Loucy (cell line): Measurements from ENCODE around the gene SERGEF.

Source experiments
- H2AFZ ChIP-seq: fragments of 200-600 bp; sonication (generic); 2 replicates; pipeline ENCODE4 v1.6.0; 2016; ENCODE audit warnings: antibody characterized with exemption, mild to moderate bottlenecking, low read length, moderate library complexity
- H3F3A ChIP-seq: fragments of 200-600 bp; 2 replicates; pipeline ENCODE4 v1.6.0; 2016; ENCODE audit warnings: antibody characterized with exemption, low read depth, mild to moderate bottlenecking
- H3K27me3 ChIP-seq: fragments of 200-600 bp; sonication (generic); 2 replicates; pipeline ENCODE4 v1.6.1; 2014; ENCODE audit warnings: low read length, mild to moderate bottlenecking; ENCODE audit not compliant: insufficient read depth, poor library complexity, severe bottlenecking
- H3K36me3 ChIP-seq: fragments of 200-600 bp; sonication (generic); 2 replicates; pipeline ENCODE4 v1.6.1; 2016; ENCODE audit warnings: low read length; ENCODE audit not compliant: insufficient read depth
- H3K4me1 ChIP-seq: fragments of 200-600 bp; sonication (generic); 2 replicates; pipeline ENCODE4 v1.5.1; 2014; ENCODE audit warnings: low read length, mild to moderate bottlenecking; ENCODE audit not compliant: insufficient read depth, poor library complexity, severe bottlenecking
- H3K4me2 ChIP-seq: fragments of 200-600 bp; sonication (generic); 2 replicates; pipeline ENCODE4 v1.6.0; 2014; ENCODE audit warnings: antibody characterized with exemption, low read length, low read depth, mild to moderate bottlenecking; ENCODE audit not compliant: poor library complexity, severe bottlenecking
- H3K4me3 ChIP-seq: fragments of 200-600 bp; sonication (generic); 2 replicates; pipeline ENCODE4 v1.5.1; 2014; ENCODE audit warnings: low read length, mild to moderate bottlenecking, mixed read lengths; ENCODE audit not compliant: poor library complexity, severe bottlenecking
- H3K79me2 ChIP-seq: fragments of 200-600 bp; sonication (generic); 2 replicates; pipeline ENCODE4 v1.6.1; 2014; ENCODE audit warnings: low read length; ENCODE audit not compliant: insufficient read depth
- H3K9ac ChIP-seq: fragments of 200-600 bp; sonication (generic); 2 replicates; pipeline ENCODE4 v1.6.0; 2014; ENCODE audit warnings: mild to moderate bottlenecking, low read depth, low read length, moderate library complexity; ENCODE audit not compliant: poor library complexity, severe bottlenecking
- H3K9me2 ChIP-seq: fragments of 200-600 bp; sonication (generic); replicated peaks from 2 replicates; pipeline ENCODE4 v1.6.1; 2016; ENCODE audit warnings: low read depth, low read length, mixed read lengths
- H3K9me3 ChIP-seq: fragments of 200-600 bp; sonication (generic); 2 replicates; pipeline ENCODE4 v1.6.1; 2014; ENCODE audit warnings: mild to moderate bottlenecking, antibody characterized with exemption, low read length, low read depth; ENCODE audit not compliant: insufficient read depth
- H4K20me1 ChIP-seq: fragments of 200-600 bp; sonication (generic); 2 replicates; pipeline ENCODE4 v1.6.0; 2014; ENCODE audit warnings: antibody characterized with exemption, low read length, mild to moderate bottlenecking; ENCODE audit not compliant: insufficient read depth, poor library complexity, severe bottlenecking
- EZH2phosphoT487 ChIP-seq: fragments of 200-600 bp; IDR thresholded peaks from 2 replicates; pipeline ENCODE4 v1.6.1; 2018; ENCODE audit warnings: antibody characterized with exemption, mild to moderate bottlenecking, moderate library complexity, borderline replicate concordance
- TF ChIP-seq, protein P1 (sequence below): fragments of 200-600 bp; sonication (generic); conservative IDR thresholded peaks from 2 replicates; pipeline ENCODE4 v1.5.1; 2014; ENCODE audit warnings: mild to moderate bottlenecking, antibody characterized with exemption, low read length

Gene SERGEF

DNA sequence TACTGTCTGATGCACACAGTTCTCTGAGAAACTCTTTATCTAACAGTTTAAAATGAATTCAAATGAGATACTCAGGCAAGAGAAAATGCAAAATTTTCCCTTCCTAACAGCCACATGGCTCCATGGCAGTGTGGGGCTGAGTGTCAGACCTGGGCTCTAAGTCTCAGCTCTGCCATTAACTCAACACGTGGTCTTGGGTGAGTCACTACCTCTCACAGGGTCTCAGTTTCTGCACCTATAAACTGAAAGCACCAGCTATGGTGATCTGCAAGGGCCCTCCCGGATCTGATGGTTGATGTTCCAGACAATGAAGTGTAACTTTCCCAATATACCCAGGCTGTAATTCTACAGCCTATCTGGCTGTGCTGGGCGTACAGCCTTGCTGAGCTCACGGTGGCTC, 207.8 kb downstream of the SERGEF start:
- Histone ChIP-seq H3F3A (no peaks in the 10 kb centered on the region), H2AFZ (no peak overlapping the region), H3K9me3 (no peaks in the 10 kb centered on the region), H3K79me2 (no peaks in the 10 kb centered on the region), H4K20me1 (no peaks in the 10 kb centered on the region), H3K9ac (no peak overlapping the region), H3K4me3 (no peak overlapping the region), H3K9me2 (no peaks in the 10 kb centered on the region), H3K4me2 (no peak overlapping the region), H3K36me3 (no peaks in the 10 kb centered on the region), H3K27me3 (no peaks in the 10 kb centered on the region), H3K4me1 (no peaks in the 10 kb centered on the region)
- no peak for TF ChIP-seq EZH2phosphoT487
- TF ChIP-seq, protein P1, sequence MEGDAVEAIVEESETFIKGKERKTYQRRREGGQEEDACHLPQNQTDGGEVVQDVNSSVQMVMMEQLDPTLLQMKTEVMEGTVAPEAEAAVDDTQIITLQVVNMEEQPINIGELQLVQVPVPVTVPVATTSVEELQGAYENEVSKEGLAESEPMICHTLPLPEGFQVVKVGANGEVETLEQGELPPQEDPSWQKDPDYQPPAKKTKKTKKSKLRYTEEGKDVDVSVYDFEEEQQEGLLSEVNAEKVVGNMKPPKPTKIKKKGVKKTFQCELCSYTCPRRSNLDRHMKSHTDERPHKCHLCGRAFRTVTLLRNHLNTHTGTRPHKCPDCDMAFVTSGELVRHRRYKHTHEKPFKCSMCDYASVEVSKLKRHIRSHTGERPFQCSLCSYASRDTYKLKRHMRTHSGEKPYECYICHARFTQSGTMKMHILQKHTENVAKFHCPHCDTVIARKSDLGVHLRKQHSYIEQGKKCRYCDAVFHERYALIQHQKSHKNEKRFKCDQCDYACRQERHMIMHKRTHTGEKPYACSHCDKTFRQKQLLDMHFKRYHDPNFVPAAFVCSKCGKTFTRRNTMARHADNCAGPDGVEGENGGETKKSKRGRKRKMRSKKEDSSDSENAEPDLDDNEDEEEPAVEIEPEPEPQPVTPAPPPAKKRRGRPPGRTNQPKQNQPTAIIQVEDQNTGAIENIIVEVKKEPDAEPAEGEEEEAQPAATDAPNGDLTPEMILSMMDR: no peak

DNA sequence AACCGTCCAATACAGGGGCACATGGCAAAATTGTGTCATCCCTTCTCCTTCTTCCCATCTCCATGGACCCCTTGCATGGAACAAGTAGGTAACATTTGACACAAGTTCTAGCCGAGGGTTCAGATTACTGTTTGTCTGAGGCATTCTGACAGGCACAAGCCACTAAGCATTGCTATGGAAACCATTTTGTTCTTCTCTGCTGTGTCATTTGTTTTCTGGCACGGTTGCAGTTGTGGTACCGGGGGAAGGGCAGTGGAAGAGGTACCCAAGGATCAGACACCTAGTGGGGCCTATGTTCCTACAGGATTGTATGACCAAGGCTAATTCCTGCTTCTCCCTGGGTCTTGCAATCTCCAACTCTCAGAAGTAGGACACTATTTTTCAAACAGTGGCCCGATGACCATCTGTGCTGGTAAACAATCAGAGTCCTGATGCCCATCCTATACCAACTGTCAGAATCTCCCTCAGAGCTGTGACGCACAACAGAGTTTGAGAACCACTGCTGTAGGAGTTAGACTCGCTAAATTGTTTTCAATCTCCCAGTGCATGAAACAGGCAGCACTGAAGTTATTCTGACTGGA, 209.0 kb downstream of the SERGEF start:
- no peaks in the 10 kb centered on the region for H3K27me3 ChIP-seq
- H4K20me1 ChIP-seq: no peaks in the 10 kb centered on the region
- no peak overlapping the region for H3K4me2 ChIP-seq
- no peaks in the 10 kb centered on the region for H3K9me3 ChIP-seq
- H3K4me3 ChIP-seq: no peak overlapping the region
- no peaks in the 10 kb centered on the region for H3F3A ChIP-seq
- no peaks in the 10 kb centered on the region for H3K9me2 ChIP-seq
- H3K36me3 ChIP-seq: no peaks in the 10 kb centered on the region
- H3K4me1 ChIP-seq: no peaks in the 10 kb centered on the region
- no peaks in the 10 kb centered on the region for H3K79me2 ChIP-seq
- TF ChIP-seq, protein P1: no peak
- TF ChIP-seq EZH2phosphoT487: no peak
- no peak overlapping the region for H2AFZ ChIP-seq
- H3K9ac ChIP-seq: no peak overlapping the region

DNA sequence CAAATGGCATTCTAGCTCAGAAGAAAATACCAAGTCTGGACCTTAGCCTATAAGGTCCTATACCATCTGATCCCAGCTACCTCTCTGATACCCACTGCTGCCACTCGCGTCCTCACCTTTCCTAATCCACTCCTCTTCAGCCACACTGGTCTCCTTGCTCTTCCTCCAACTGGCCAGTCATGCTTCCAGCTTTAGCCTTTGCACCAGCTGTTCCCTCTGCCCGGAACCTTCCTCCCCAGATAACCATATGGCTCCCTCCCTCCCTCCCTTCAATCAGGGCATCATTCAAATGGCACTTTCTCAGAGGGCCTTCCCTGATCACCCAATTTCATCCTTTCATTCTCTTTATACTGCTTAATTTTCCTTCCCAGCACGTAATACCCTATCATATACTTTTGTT, 210.4 kb downstream of the SERGEF start:
- Histone ChIP-seq H3K9me2 (no peaks in the 10 kb centered on the region), H3K9ac (no peak overlapping the region), H3K9me3 (no peaks in the 10 kb centered on the region), H3F3A (no peaks in the 10 kb centered on the region), H3K4me2 (no peak overlapping the region), H4K20me1 (no peaks in the 10 kb centered on the region), H3K79me2 (no peaks in the 10 kb centered on the region), H3K4me1 (no peaks in the 10 kb centered on the region), H3K4me3 (no peak overlapping the region), H3K36me3 (no peaks in the 10 kb centered on the region), H3K27me3 (no peaks in the 10 kb centered on the region), H2AFZ (no peak overlapping the region)
- TF ChIP-seq, protein P1: no peak
- no peak for TF ChIP-seq EZH2phosphoT487
